Adrenal gland (tissue), 12 donors: Measurements from ENCODE around the gene AHI1. TPM values are rescaled to one million over a fixed set of nuclear protein-coding genes. Genes with fewer than 3 reads are reported as not detected.

Experiments
- DNase-seq, 7 donors: peaks; one replicate each; pipeline ENCODE4 v3.0.0-alpha.2; 2019 to 2020
- H3K27ac ChIP-seq, 5 donors: fragments of 200-600 bp; sonication (generic) in 4 of 5; 1 replicate in 3 of 5; 2 replicates in 2 of 5; pipeline versions ENCODE4 v1.5.1 to v1.8.0; 2016 to 2020; ENCODE audit warnings: mild to moderate bottlenecking in 1 of 5
- H3K27me3 ChIP-seq: fragments of 200-600 bp; 2 replicates; pipeline ENCODE4 v1.8.0; 2021
- H3K36me3 ChIP-seq, 2 donors: fragments of 200-600 bp; replicated peaks in 1 of 2; 1 replicate in 1 of 2; 2 replicates in 1 of 2; pipeline versions ENCODE4 v1.5.1 to v1.8.0; 2018 to 2022
- H3K4me1 ChIP-seq, 2 donors: fragments of 200-600 bp; replicated peaks in 1 of 2; 1 replicate in 1 of 2; 2 replicates in 1 of 2; pipeline versions ENCODE4 v1.5.1 to v1.8.0; 2018 to 2021
- H3K4me3 ChIP-seq, 4 donors: fragments of 200-600 bp; sonication (generic) in 3 of 4; one replicate each; pipeline ENCODE4 v1.5.1; 2016 to 2018
- H3K9me3 ChIP-seq, 3 donors: fragments of 200-600 bp; sonication (generic) in 1 of 3; replicated peaks in 1 of 3; 1 replicate in 2 of 3; 2 replicates in 1 of 3; pipeline versions ENCODE4 v1.5.1 to v1.8.0; 2016 to 2021
- POLR2A ChIP-seq, 2 donors: fragments of 450-650 bp; IDR thresholded peaks; one replicate each; pipeline ENCODE4 v1.6.1; 2017; ENCODE audit warnings: antibody characterized with exemption in 2 of 2, mild to moderate bottlenecking in 2 of 2, moderate library complexity in 1 of 2
- WGBS, 4 donors: extraction: QIAGEN DNeasy Blood & Tissue Kit in 2 of 4; methylation state at CpG; one replicate each; pipeline versions ENCODE4 v1.1.5 to v1.1.7; 2013 to 2017; 5-methylcytosine and 5-hydroxymethylcytosine counted together
- intact Hi-C, 2 donors: fragments of 100-400 bp; cut with DNase I; formaldehyde crosslinking; loops; one replicate each; pipeline versions ENCODE4 v1.14.1 to v1.15.0; 2022 to 2023
- polyA plus RNA-seq, 3 donors: library from polyadenylated mRNA; stranded (reverse); fragments of 200-250 nt in 2 of 3; fragments of 350-450 nt in 1 of 3; fragmentation: Illumina TruSeq in 1 of 3; extraction: RNeasy Lipid Tissue Mini Kit (QIAGEN cat#74804) in 1 of 3; gene quantifications; one replicate each; pipeline ENCODE4 v1.2.3, GENCODE V29; 2013 to 2014
- total RNA-seq, 9 donors: library from RNA; depleted of rRNA in 4 of 9; stranded (reverse); fragments of >200 nt in 4 of 9; fragments of 120-200 nt in 1 of 9; fragmentation: NEBNext Ultra II Directional in 1 of 9; extraction: Animal tissue kit (Norgen Biotek cat#: 25700) in 1 of 9; gene quantifications; one replicate each; pipeline versions ENCODE4 v1.1.0 to v1.2.4, GENCODE V29; 2013 to 2023
- TF ChIP-seq, protein P1 (sequence below), 6 experiments: fragments of 450-650 bp in 4 of 6; fragments of 200-600 bp in 2 of 6; sonication (generic) in 1 of 6; IDR thresholded peaks; 1 replicate in 5 of 6; 2 replicates in 1 of 6; pipeline versions ENCODE4 v1.5.1 to v1.8.0; 2016 to 2021; ENCODE audit warnings: antibody characterized with exemption in 6 of 6, mild to moderate bottlenecking in 2 of 6, moderate library complexity in 1 of 6
- donor health status: healthy with polysubstance abuse.
- donor health status: Bipolar disorder and iron deficiency.
- donor health status: DM: yes; HTN: yes; CAD: no.
- donor health status: DM: no; HTN: no; CAD: no.
- donor health status: DM: no; HTN: no; CAD: no.
- donor health status: DM: yes; HTN: yes; CAD: no.

The AHI1 gene
- total and polyA plus RNA-seq, 12 donors, result 9.2 to 68.7 (median 35.4) TPM

DNA sequence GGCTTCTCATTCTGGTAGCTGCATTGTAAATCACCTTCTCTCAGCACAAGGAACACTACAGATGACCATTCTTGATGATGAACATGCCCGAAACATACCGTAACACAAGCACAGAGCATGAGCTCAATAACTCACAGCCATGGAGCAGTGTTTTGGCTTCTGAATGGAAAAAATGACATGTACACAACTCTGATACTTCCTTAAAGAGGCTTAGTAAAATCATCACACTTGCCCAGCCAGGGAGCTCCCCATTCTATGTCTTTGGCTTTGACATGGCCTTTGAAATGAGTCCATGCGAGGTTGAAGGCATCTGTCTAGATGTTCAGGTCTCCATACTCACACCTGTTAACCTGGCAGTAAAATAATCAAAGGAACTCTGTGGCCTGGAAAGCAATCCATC lies 228.8 kb downstream of the AHI1 start:
- H3K27me3 ChIP-seq, result no peaks in the 10 kb centered on the region
- H3K4me1 ChIP-seq, result no peaks in the 10 kb centered on the region
- intact Hi-C loops, result no loop called here
- H3K9me3 ChIP-seq, result no peaks in the 10 kb centered on the region
- no peak overlapping the region for H3K4me3 ChIP-seq
- WGBS, 4 donors, result 97 to 100% (median 99%) methylated on average over 2 to 3 of the region's 3 CpGs
- no peaks in the 10 kb centered on the region for H3K36me3 ChIP-seq
- H3K27ac ChIP-seq, result no peak overlapping the region
- TF ChIP-seq, protein P1, sequence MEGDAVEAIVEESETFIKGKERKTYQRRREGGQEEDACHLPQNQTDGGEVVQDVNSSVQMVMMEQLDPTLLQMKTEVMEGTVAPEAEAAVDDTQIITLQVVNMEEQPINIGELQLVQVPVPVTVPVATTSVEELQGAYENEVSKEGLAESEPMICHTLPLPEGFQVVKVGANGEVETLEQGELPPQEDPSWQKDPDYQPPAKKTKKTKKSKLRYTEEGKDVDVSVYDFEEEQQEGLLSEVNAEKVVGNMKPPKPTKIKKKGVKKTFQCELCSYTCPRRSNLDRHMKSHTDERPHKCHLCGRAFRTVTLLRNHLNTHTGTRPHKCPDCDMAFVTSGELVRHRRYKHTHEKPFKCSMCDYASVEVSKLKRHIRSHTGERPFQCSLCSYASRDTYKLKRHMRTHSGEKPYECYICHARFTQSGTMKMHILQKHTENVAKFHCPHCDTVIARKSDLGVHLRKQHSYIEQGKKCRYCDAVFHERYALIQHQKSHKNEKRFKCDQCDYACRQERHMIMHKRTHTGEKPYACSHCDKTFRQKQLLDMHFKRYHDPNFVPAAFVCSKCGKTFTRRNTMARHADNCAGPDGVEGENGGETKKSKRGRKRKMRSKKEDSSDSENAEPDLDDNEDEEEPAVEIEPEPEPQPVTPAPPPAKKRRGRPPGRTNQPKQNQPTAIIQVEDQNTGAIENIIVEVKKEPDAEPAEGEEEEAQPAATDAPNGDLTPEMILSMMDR (IDR thresholded peaks at IDR 0.05), result no peak
- TF ChIP-seq POLR2A (IDR thresholded peaks at IDR 0.05), result no peak
- no peak for DNase-seq

GRCh38 chr6:135268263-135268662 lies 229.3 kb downstream of the AHI1 start:
- Histone ChIP-seq H3K27ac (no peak overlapping the region), H3K36me3 (no peaks in the 10 kb centered on the region), H3K27me3 (no peaks in the 10 kb centered on the region), H3K9me3 (no peaks in the 10 kb centered on the region), H3K4me3 (no peak overlapping the region), H3K4me1 (no peaks in the 10 kb centered on the region)
- TF ChIP-seq, protein P1 (IDR thresholded peaks at IDR 0.05), result no peak
- TF ChIP-seq POLR2A (IDR thresholded peaks at IDR 0.05), result no peak
- no peak for DNase-seq
- 91 to 95% (median 92%) methylated on average over 2 to 3 of the region's 3 CpGs for WGBS, 4 donors
- intact Hi-C loops, result no loop called here

GRCh38 chr6:135267085-135267484 lies 230.5 kb downstream of the AHI1 start:
- Histone ChIP-seq H3K4me1 (no peaks in the 10 kb centered on the region), H3K4me3 (no peak overlapping the region), H3K9me3 (no peaks in the 10 kb centered on the region), H3K27ac (no peak overlapping the region), H3K36me3 (no peaks in the 10 kb centered on the region), H3K27me3 (no peaks in the 10 kb centered on the region)
- intact Hi-C loops, result no loop called here
- TF ChIP-seq POLR2A (IDR thresholded peaks at IDR 0.05), result no peak
- TF ChIP-seq, protein P1 (IDR thresholded peaks at IDR 0.05), result no peak
- WGBS, 4 donors, result 80 to 97% (median 88%) methylated on average over 2 of the region's 2 CpGs
- no peak for DNase-seq

DNA sequence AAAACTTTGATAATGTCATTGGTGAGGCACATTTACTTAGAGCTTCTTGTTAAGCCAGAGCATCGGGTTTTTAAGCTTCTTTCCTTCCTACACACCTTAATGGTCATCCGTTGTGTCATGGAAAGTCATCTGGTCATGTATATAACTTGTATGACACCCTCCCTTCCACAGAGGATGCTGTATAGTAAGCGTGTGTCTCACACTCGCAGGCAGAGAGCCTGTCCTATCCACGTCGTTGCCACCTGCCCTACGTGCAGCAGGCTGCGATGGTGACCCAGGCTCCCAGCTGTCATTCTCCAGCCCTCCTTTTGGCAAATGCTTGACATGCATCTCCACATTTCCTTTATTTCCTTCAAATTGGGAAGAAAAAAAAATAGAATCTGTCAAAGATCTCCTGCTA lies 230.9 kb downstream of the AHI1 start:
- no peaks in the 10 kb centered on the region for H3K27me3 ChIP-seq
- H3K9me3 ChIP-seq, result no peaks in the 10 kb centered on the region
- H3K27ac ChIP-seq, result no peak overlapping the region
- intact Hi-C loops, result no loop called here
- H3K4me1 ChIP-seq, result no peaks in the 10 kb centered on the region
- no peak for DNase-seq
- H3K4me3 ChIP-seq, result no peak overlapping the region
- no peaks in the 10 kb centered on the region for H3K36me3 ChIP-seq
- WGBS, 4 donors, result 89 to 94% (median 92%) methylated on average over 8 of the region's 8 CpGs
- TF ChIP-seq POLR2A (IDR thresholded peaks at IDR 0.05), result no peak
- TF ChIP-seq, protein P1 (IDR thresholded peaks at IDR 0.05), result no peak
